ENCODE results near the gene HRH3.

DNA sequence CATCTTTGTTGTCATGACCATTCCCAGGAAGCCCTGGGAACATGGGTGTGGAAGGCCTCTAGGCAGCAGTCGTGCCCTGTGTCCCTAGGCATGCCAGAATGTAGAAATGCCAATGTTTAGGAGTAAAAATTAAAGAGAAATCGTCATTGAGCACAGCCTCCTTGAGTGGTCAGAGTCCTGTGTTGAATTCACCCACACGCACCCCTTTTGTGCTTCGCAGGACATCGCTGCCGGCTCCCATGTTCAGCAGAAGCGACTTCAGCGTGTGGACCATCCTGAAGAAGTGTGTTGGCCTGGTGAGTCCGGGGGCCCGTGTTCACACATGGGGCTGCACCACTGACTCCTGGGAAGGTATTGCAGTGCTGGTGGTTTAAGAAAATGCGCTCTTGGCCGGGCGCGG lies 43.3 kb upstream of the HRH3 start:
- no peak for TF ChIP-seq CTCF (IDR thresholded peaks at IDR 0.05)
- no peak for TF ChIP-seq POLR2A (IDR thresholded peaks at IDR 0.05)
